Activated CD4-positive, CD25-positive, alpha-beta regulatory T cell (primary cell): ENCODE results near the gene ACOX2.
A peak's percentile ranks its signal among the peaks of the same experiment; 100 is the strongest.

Experiments
- DNase-seq, 4 experiments: peaks; one replicate each; lab custom pipeline; 2025; lab: John Stamatoyannopoulos, UW

The ACOX2 gene

GRCh38 chr3:58508437-58508836 lies 28.6 kb downstream of the ACOX2 start:
- no peak for DNase-seq

GRCh38 chr3:58507356-58508078 lies 29.5 kb downstream of the ACOX2 start:
- DNase-seq = no peak

- DNase-seq = no peak
These were observed 34.1 kb downstream of the ACOX2 start for GRCh38 chr3:58502872-58503271.

GRCh38 chr3:58497097-58497496 lies 39.9 kb downstream of the ACOX2 start:
- no peak for DNase-seq

GRCh38 chr3:58496206-58496857 lies 40.7 kb downstream of the ACOX2 start:
- DNase-seq = no peak

- DNase-seq = no peak
These were observed 41.9 kb downstream of the ACOX2 start for GRCh38 chr3:58495101-58495500.

- DNase-seq = no peak
These were observed 42.9 kb downstream of the ACOX2 start for GRCh38 chr3:58494107-58494506.

GRCh38 chr3:58492494-58492905 lies 44.5 kb downstream of the ACOX2 start:
- peak in 1 of 4 experiments; percentile 1 for DNase-seq

- DNase-seq = peak; percentile 75 to 81 (median 78)
These were observed 45.2 kb downstream of the ACOX2 start, which contains the start of gene KCTD6 for GRCh38 chr3:58491506-58492402. Gene KCTD6 (plus strand): TSS chr3:58492096. CDS start chr3:58498756, 6,660 bp downstream.

- DNase-seq = no peak
These were observed 46.0 kb downstream of the ACOX2 start for GRCh38 chr3:58490860-58491501.

- no peak for DNase-seq
These were observed 48.0 kb downstream of the ACOX2 start for GRCh38 chr3:58488967-58489366.

GRCh38 chr3:58487140-58487886 lies 49.7 kb downstream of the ACOX2 start:
- no peak for DNase-seq

- DNase-seq = no peak
These were observed 51.1 kb downstream of the ACOX2 start for GRCh38 chr3:58485801-58486435.

GRCh38 chr3:58484722-58485069 lies 52.3 kb downstream of the ACOX2 start:
- DNase-seq = no peak

GRCh38 chr3:58484045-58484721 lies 52.8 kb downstream of the ACOX2 start:
- DNase-seq = no peak

- no peak for DNase-seq
These were observed 53.9 kb downstream of the ACOX2 start for GRCh38 chr3:58482917-58483636.

GRCh38 chr3:58480309-58480708 lies 56.7 kb downstream of the ACOX2 start:
- no peak for DNase-seq

GRCh38 chr3:58478781-58479180 lies 58.2 kb downstream of the ACOX2 start:
- no peak for DNase-seq

GRCh38 chr3:58474967-58475578 lies 61.9 kb downstream of the ACOX2 start:
- DNase-seq = no peak
